Neural progenitor cell (in vitro differentiated cells): ENCODE results near the gene AVEN. TPM values are rescaled to one million over a fixed set of nuclear protein-coding genes. Genes with fewer than 3 reads are reported as not detected.
A peak's percentile ranks its signal among the peaks of the same experiment; 100 is the strongest.

ENCODE experiments used
- DNase-seq: peaks from one replicate; pipeline ENCODE4 v3.0.0-alpha.2; 2016; ENCODE audit warnings: low spot score
- H2AFZ ChIP-seq: fragments of 200-600 bp; sonication (generic); replicated peaks from 2 replicates; pipeline ENCODE4 v1.6.1; 2016; ENCODE audit warnings: antibody characterized with exemption
- H3F3A ChIP-seq: fragments of 200-600 bp; sonication (generic); 2 replicates; pipeline ENCODE4 v1.6.1; 2016; ENCODE audit warnings: antibody characterized with exemption, low read depth
- H3K27ac ChIP-seq: fragments of 200-600 bp; sonication (generic); 2 replicates; pipeline ENCODE4 v1.5.1; 2016; ENCODE audit warnings: mild to moderate bottlenecking
- H3K27me3 ChIP-seq: fragments of 200-600 bp; sonication (generic); 2 replicates; pipeline ENCODE4 v1.6.1; 2016; ENCODE audit warnings: mild to moderate bottlenecking, moderate library complexity
- H3K36me3 ChIP-seq: fragments of 200-600 bp; sonication (generic); 2 replicates; pipeline ENCODE4 v1.5.1; 2016
- H3K4me1 ChIP-seq: fragments of 200-600 bp; sonication (generic); 2 replicates; pipeline ENCODE4 v1.6.1; 2016; ENCODE audit warnings: mixed run types
- H3K4me2 ChIP-seq: fragments of 200-600 bp; sonication (generic); 2 replicates; pipeline ENCODE4 v1.6.1; 2016
- H3K4me3 ChIP-seq: fragments of 200-600 bp; sonication (generic); 2 replicates; pipeline ENCODE4 v1.5.1; 2016
- H3K79me2 ChIP-seq: fragments of 200-600 bp; sonication (generic); 2 replicates; pipeline ENCODE4 v1.6.1; 2016; ENCODE audit warnings: low read depth
- H3K9ac ChIP-seq: fragments of 200-600 bp; sonication (generic); 2 replicates; pipeline ENCODE4 v1.6.1; 2016
- H3K9me3 ChIP-seq: fragments of 200-600 bp; sonication (generic); 2 replicates; pipeline ENCODE4 v1.5.1; 2016; ENCODE audit warnings: low read depth
- H4K20me1 ChIP-seq: fragments of 200-600 bp; sonication (generic); 2 replicates; pipeline ENCODE4 v1.6.1; 2016; ENCODE audit warnings: low read depth
- H3K27ac Mint-ChIP-seq: 3 replicates; pipeline ENCODE4 v1.8.0; 2021; ENCODE audit warnings: mixed read lengths
- H3K27me3 Mint-ChIP-seq: 2 replicates; pipeline ENCODE4 v1.8.0; 2022; ENCODE audit warnings: low read depth, mild to moderate bottlenecking, inconsistent platforms, moderate library complexity, mixed read lengths; ENCODE audit not compliant: insufficient read depth
- H3K36me3 Mint-ChIP-seq: 3 replicates; pipeline ENCODE4 v1.8.0; 2021; ENCODE audit warnings: mixed read lengths
- H3K4me1 Mint-ChIP-seq: 3 replicates; pipeline ENCODE4 v1.8.0; 2021; ENCODE audit warnings: mixed read lengths
- H3K4me3 Mint-ChIP-seq: 3 replicates; pipeline ENCODE4 v1.8.0; 2021; ENCODE audit warnings: mild to moderate bottlenecking, moderate library complexity, mixed read lengths
- H3K9me3 Mint-ChIP-seq: 3 replicates; pipeline ENCODE4 v1.8.0; 2020; ENCODE audit warnings: mixed read lengths
- EZH2 ChIP-seq: fragments of 200-600 bp; sonication (generic); IDR thresholded peaks from 2 replicates; pipeline ENCODE4 v1.6.1; 2017; ENCODE audit warnings: antibody characterized with exemption, mild to moderate bottlenecking, moderate library complexity
- EZH2phosphoT487 ChIP-seq: fragments of 200-600 bp; sonication (generic); IDR thresholded peaks from 2 replicates; pipeline ENCODE4 v1.6.1; 2017; ENCODE audit warnings: antibody characterized with exemption
- total RNA-seq: library from RNA; depleted of rRNA; stranded (reverse); fragments of >200 nt; gene quantifications from 2 replicates; pipeline ENCODE4 v1.2.3, GENCODE V29; 2015; ENCODE audit warnings: low replicate concordance
- TF ChIP-seq, protein P1 (sequence below): fragments of 200-600 bp; sonication (generic); IDR thresholded peaks from 2 replicates; pipeline ENCODE4 v1.5.1; 2017; ENCODE audit warnings: antibody characterized with exemption, mild to moderate bottlenecking

The AVEN gene
- total RNA-seq, 1 donor from 2014 or later = 21.9 TPM

DNA sequence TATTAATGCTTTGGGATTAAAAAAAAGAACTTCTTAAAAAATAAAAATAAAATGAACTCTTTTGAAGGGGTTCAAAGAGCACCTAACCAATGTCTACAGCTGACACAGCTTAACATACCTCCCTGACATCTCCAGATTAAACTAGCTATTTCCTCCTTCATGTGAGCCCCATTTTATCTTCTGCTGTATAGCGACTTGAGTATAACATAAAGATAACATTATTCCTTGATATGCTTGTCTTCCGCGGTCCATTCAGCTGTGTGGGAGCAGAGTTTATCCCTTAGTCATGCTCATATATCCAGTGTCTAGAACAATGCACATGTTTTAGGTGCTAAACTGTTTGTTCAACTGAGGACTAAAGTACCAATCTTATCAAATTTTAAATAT is 78.5 kb downstream of the AVEN start:
- H3K4me3 Mint-ChIP-seq = no peak overlapping the region
- peaks cover 14% of the 10 kb centered on the region for H3K4me1 Mint-ChIP-seq
- no peaks in the 10 kb centered on the region for H3F3A ChIP-seq
- H3K27me3 Mint-ChIP-seq = no peaks in the 10 kb centered on the region
- no peaks in the 10 kb centered on the region for H3K27me3 ChIP-seq
- no peak overlapping the region for H3K27ac ChIP-seq
- no peaks in the 10 kb centered on the region for H3K9me3 Mint-ChIP-seq
- no peak for DNase-seq
- H3K9me3 ChIP-seq = no peaks in the 10 kb centered on the region
- H3K27ac Mint-ChIP-seq = peak overlapping the region; percentile 52
- no peak overlapping the region for H3K9ac ChIP-seq
- no peak overlapping the region for H2AFZ ChIP-seq
- H3K79me2 ChIP-seq = no peaks in the 10 kb centered on the region
- H3K4me1 ChIP-seq = no peaks in the 10 kb centered on the region
- TF ChIP-seq EZH2 = no peak
- no peak for TF ChIP-seq EZH2phosphoT487
- TF ChIP-seq, protein P1, sequence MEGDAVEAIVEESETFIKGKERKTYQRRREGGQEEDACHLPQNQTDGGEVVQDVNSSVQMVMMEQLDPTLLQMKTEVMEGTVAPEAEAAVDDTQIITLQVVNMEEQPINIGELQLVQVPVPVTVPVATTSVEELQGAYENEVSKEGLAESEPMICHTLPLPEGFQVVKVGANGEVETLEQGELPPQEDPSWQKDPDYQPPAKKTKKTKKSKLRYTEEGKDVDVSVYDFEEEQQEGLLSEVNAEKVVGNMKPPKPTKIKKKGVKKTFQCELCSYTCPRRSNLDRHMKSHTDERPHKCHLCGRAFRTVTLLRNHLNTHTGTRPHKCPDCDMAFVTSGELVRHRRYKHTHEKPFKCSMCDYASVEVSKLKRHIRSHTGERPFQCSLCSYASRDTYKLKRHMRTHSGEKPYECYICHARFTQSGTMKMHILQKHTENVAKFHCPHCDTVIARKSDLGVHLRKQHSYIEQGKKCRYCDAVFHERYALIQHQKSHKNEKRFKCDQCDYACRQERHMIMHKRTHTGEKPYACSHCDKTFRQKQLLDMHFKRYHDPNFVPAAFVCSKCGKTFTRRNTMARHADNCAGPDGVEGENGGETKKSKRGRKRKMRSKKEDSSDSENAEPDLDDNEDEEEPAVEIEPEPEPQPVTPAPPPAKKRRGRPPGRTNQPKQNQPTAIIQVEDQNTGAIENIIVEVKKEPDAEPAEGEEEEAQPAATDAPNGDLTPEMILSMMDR = no peak
- H3K4me3 ChIP-seq = no peak overlapping the region
- H3K4me2 ChIP-seq = no peak overlapping the region
- H4K20me1 ChIP-seq = no peaks in the 10 kb centered on the region
- no peaks in the 10 kb centered on the region for H3K36me3 ChIP-seq
- H3K36me3 Mint-ChIP-seq = no peaks in the 10 kb centered on the region

DNA sequence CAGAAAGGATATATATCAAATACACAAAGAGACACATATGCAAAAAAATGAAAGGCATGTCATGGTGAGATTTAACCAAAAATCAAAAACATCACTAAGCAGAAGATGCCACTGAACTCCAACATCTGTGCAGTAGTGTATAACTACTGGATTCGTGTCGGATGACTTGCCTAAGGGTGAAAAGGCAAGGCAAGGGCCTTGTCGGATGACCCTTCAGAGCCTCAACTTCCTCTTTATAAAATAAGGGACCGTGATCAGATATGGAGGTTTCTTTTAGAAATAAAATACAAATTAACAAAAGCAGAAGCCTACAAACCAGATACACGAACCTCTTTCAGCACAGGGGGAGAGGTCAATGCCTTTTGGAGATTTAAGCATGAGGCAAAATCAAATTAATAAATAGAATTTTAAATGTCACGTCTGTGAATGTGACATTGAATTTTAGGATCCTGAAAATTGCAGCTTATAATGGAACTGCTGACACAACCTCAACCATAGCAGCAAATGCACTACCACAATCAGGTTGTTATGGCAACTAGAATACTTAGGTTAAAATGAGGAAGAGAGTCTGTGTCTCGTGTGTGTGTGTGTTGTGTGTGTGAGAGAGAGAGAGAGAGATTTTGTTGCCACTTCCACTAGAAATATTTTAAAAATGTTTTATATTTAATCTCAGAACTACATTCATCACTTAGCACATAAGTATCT is 79.0 kb downstream of the AVEN start:
- H3K27me3 Mint-ChIP-seq = no peaks in the 10 kb centered on the region
- Histone ChIP-seq H3F3A (no peaks in the 10 kb centered on the region), H2AFZ (no peak overlapping the region)

DNA sequence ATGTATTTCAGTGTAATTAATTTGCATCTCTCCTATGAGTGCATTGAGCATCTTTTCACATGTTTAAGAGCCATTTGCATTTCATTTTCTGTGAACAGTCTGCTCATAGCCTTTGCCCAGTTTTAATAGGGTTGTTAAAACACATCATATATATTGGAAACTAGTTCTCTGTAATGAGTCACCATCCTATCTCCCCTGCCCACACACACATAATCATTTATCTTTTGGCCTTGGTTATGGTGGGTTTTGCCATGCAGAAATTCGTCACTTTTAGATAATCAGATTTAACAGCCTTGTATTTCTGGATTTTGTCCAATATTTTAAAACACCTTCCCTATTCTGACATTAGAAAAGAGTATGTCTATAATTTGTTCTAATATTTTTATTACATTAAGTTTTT is 82.6 kb downstream of the AVEN start:
- Mint-ChIP-seq H3K27ac (no peak overlapping the region), H3K36me3 (no peaks in the 10 kb centered on the region), H3K27me3 (no peaks in the 10 kb centered on the region), H3K9me3 (no peaks in the 10 kb centered on the region), H3K4me1 (peaks cover 14% of the 10 kb centered on the region), H3K4me3 (no peak overlapping the region)
- H2AFZ ChIP-seq = no peak overlapping the region
- TF ChIP-seq, protein P1 = no peak
- TF ChIP-seq EZH2 = no peak
- TF ChIP-seq EZH2phosphoT487 = no peak
- H3K27ac ChIP-seq = no peak overlapping the region
- no peaks in the 10 kb centered on the region for H3K9me3 ChIP-seq
- no peaks in the 10 kb centered on the region for H3F3A ChIP-seq
- no peaks in the 10 kb centered on the region for H4K20me1 ChIP-seq
- H3K79me2 ChIP-seq = no peaks in the 10 kb centered on the region
- no peak overlapping the region for H3K9ac ChIP-seq
- H3K4me1 ChIP-seq = no peaks in the 10 kb centered on the region
- no peaks in the 10 kb centered on the region for H3K36me3 ChIP-seq
- H3K4me2 ChIP-seq = no peak overlapping the region
- DNase-seq = no peak
- no peaks in the 10 kb centered on the region for H3K27me3 ChIP-seq
- H3K4me3 ChIP-seq = no peak overlapping the region

More for the DNA sequence above, 79.0 kb downstream of the AVEN start:
- no peak overlapping the region for H3K4me2 ChIP-seq
- TF ChIP-seq EZH2 = no peak
- TF ChIP-seq EZH2phosphoT487 = no peak
- TF ChIP-seq, protein P1 = no peak
- no peak overlapping the region for H3K4me3 ChIP-seq
- no peaks in the 10 kb centered on the region for H3K4me1 ChIP-seq
- H3K79me2 ChIP-seq = no peaks in the 10 kb centered on the region
- no peak overlapping the region for H3K4me3 Mint-ChIP-seq
- no peak overlapping the region for H3K9ac ChIP-seq
- H3K36me3 ChIP-seq = no peaks in the 10 kb centered on the region
- DNase-seq = no peak
- H3K27ac Mint-ChIP-seq = no peak overlapping the region
- no peak overlapping the region for H3K27ac ChIP-seq
- no peaks in the 10 kb centered on the region for H3K27me3 ChIP-seq
- H3K36me3 Mint-ChIP-seq = no peaks in the 10 kb centered on the region
- no peaks in the 10 kb centered on the region for H3K9me3 Mint-ChIP-seq
- peaks cover 14% of the 10 kb centered on the region for H3K4me1 Mint-ChIP-seq
- H3K9me3 ChIP-seq = no peaks in the 10 kb centered on the region
- H4K20me1 ChIP-seq = no peaks in the 10 kb centered on the region
